HG02973 (cell line): ENCODE data around the gene SMARCD2.
A peak's percentile ranks its signal among the peaks of the same experiment; 100 is the strongest.
"Not testable (repeated sequence)": the region's sequence is repeated elsewhere in the genome, so short reads cannot be mapped to it uniquely, and the experiment has no call there.

Source experiments
- ATAC-seq: cut with Tn5 transposase; IDR thresholded peaks from one replicate; pipeline ENCODE4 v1.9.1; 2021; ENCODE audit warnings: moderate library complexity; ENCODE audit not compliant: unreplicated experiment

SMARCD2 gene

GRCh38 chr17:63842540-63843386 lies at the start of gene SMARCD2:
TSS of gene SMARCD2 (minus strand) at chr17:63842685. CDS start at chr17:63842674, 11 bp downstream.
- peak; percentile 72 for ATAC-seq

DNA sequence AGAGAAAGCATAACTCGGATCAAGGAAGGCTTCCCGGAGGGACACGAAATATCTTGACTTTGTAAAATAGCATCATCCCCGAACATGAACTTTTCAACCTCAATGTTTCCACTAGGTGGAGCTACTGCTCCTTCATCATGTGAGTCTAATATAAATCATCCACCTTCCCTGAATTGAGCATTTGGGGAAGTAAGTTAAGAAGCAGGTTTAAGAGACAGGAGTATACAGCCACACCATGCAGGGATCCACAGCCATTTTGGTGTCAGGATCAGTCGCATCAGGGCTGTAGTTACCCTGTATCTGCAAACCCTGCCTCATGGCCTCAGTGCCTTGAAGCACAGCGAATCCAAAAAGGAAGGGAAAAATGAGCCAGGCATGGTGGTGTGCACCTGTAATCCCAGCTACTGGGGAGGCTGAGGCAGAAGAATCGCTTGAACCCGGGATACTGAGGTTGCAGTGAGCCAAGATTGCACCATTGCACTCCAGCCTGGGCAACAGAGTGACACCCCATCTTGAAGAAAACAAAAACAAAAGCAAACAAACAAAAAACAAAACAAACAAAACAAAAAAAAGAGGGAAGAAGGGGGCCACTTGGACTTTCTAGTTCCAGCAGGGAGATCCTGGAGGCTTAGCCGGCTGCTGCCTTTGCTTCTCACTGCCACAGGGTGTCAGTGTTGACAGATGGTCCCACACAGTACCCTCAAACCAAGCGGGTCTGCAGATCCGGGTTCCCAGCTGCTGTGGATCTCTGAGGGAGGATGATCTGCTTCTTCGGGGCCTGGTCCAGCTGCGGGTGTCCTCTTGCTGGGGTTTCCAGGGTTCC lies 46.8 kb upstream of the SMARCD2 start:
- ATAC-seq, result not testable (repeated sequence)

DNA sequence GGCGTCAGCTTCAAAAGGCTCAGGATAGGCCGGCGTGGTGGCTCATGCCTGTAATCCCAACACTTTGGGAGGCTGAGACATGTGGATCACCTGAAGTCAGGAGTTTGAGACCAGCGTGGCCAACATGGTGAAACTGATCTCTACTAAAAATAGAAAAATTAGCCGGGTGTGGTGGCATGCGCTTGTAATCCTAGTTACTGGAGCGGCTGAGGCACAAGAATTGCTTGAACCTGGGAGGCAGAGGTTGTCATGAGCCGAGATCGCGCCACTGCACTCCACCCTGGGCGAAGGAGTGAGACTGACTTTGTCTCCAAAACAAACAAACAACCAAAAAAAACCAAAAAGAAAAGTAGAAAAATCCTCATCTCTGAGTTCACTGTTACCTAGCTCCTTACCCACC lies 42.6 kb upstream of the SMARCD2 start:
- ATAC-seq, result not testable (repeated sequence)

- ATAC-seq, result not testable (repeated sequence)
Measured at GRCh38 chr17:63882626-63883126, 40.2 kb upstream of the SMARCD2 start.

DNA sequence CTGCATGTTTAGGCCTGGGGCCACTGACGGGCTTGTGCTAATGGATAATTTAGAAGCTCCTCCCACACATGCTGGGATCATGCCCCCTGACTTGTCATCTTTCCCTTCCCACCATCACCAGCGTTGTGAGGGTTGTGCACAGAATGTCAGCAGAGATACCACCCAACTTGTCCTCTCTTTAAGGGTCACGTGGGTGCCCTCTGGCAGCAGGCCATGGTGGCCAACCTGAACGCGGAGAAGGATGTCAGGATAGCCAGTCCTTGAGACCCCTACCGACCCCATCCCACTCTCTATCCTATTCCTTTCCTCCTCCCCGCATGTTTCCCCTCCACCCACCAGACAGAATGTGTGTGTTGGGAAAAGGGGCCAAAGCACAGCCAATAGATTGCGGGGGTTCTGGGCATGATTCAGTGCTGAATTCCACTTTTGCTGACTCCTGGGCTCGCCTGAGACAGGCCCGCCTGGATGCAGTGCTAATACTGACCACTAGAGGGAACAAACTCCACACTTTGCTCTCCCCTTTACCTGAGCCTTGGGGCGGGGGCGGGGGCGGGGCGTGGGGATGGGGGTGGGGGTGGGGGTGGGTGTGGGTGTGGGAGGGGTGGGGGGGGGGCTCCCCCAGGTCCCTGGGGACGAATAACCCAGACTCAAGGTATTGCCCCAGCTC lies 39.6 kb upstream of the SMARCD2 start, which contains the start of gene GH2:
Gene GH2, minus strand, starts transcription at position 10 of the 667 bp plus-strand sequence. CDS start 143 bp downstream, outside the sequence.
- ATAC-seq, result no peak

DNA sequence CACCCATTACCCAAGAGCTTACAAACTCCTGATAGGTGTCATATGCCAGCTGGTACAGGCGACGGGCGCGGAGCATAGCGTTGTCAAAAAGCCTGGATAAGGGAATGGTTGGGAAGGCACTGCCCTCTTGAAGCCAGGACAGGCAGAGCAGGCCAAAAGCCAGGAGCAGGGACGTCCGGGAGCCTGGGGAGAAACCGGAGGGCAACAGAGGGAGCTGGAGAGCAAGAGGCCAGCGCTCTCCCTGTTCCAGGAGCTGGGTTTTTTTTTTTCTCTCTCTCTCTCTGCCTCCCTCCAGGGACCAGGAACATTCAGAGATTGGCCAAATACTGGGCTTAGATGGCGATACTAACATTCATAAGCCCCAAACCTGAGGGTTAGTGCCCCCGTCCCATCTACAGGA lies 38.9 kb upstream of the SMARCD2 start:
- ATAC-seq, result not testable (repeated sequence)

- ATAC-seq, result no peak
Measured at GRCh38 chr17:63880706-63881105, 38.2 kb upstream of the SMARCD2 start.

DNA sequence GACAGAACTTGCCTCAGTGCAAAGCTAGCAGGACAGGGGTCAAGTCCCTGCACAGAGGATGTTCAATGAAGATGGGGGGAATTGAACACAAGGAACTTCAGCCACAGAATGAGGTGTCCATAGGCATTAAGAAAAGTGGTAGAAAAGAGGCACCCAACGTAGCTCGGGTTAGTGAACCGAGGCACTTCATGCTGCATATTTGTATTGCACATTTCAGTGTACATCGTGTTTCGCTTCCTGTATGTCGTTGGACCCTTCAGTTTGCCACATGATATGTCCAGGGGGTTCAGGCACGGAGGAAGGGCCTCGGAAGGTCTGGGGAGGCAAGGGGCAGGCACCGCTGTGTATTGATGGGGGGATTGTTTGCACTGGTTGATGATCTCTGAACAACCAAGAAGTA lies 35.9 kb upstream of the SMARCD2 start:
- ATAC-seq, result not testable (repeated sequence)

DNA sequence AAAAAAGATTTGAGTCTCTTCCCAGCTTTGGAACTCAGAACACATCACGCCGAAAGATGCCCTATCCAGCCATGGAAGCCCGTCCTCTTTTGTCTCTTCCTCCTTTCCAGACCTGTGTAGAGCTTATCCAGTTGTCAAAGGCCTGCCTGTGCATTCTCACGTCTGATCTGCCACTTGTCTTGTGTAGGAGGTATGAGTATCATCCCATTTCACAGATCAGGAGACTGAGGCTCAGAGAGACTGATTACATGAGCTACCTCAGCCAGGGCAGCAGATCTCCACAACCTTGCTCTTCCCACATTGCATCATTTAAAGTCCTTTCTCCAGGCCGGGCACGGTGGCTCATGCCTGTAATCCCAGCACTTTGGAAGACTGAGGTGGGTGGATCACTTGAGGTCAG lies 32.2 kb upstream of the SMARCD2 start:
- not testable (repeated sequence) for ATAC-seq

DNA sequence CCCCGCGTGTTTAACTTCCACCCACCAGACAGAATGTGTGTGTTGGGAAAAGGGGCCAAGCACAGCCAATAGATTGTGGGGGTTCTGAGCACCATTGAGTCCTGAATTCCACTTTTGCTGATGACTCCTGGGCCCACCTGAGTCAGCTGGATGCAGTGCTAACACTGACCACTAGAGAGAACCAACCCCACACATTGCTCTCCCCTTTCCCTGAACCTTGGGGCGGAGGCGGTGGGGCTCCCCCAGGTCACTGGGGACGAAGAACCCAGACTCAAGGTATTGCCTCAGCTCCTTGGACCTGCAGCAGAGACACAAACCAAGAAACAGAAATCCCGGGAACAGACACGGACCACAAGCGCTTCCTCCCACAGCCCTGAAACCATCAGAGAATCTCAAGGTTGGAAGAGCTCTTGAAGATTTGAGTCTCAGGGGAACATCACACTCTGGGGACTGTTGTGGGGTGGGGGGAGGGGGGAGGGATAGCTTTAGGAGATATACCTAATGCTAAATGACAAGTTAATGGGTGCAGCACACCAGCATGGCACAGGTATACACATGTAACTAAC lies 31.7 kb upstream of the SMARCD2 start:
- not testable (repeated sequence) for ATAC-seq

DNA sequence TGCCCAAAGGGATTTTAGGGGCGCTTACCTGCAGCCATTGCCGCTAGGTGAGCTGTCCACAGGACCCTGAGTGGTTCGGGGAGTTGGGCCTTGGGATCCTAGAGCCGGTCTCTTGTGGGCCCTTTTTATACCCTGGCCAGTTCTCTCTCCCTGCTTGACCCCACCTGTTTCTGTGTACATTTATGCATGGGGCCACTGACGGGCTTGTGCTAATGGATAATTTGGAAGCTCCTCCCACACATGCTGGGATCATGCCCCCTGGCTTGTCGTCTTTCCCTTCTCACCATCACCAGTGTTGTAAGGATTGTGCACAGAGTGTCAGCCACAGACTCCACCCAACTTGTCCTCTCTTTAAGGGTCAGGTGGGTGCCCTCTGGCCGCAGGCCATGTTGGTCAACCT lies 31.1 kb upstream of the SMARCD2 start, which contains the start of gene CSH2:
Gene CSH2, minus strand, starts transcription at position 101 of the 400 bp plus-strand sequence. Its CDS starts 63 bp downstream, at position 38.
- not testable (repeated sequence) for ATAC-seq

DNA sequence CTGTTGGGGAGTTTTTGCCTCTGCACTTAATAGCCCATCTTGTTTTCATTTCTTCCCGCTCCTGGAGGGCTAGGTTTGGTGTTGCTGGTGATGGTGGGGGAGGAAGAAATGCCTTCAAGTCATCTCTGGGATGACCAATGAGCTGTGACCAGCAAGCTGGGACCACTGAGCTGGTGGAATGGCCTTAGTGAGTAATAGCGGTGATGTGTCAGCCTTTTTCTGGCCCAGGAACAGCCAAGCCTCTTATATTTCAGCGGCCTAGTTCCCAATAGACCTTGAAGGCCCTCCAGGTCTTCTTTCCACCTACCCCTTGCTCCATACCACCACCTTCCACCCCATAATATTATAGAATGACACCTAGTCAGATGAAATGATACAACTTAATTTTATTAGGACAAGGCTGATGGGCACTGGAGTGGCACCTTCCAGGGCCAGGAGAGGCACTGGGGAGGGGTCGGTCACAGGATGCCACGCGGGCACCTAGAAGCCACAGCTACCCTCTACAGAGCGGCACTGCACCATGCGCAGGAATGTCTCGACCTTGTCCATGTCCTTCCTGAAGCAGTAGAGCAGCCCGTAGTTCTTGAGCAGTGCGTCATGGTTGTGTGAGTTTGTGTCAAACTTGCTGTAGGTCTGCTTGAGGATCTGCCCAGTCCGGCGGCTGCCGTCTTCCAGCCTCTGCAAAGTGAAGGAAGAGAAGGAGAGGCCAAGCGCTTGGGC lies 29.3 kb upstream of the SMARCD2 start:
- ATAC-seq, result not testable (repeated sequence)

DNA sequence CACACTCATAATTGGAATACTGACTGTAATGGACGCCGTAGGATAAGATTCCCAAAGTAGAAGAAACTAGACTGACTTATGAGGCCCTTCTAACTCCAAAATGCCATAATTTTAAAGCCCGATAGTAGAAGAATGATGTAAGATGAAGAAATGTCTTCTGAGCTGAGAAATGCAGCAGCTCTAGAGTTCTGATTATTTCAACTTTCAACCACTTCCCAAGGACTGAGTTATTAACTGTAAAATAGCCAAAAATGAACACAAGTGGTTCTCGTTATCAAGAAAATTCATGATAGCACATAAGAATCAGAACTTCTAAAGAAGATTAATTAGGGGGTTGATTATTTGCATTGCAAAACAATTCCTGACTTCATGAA lies 27.8 kb upstream of the SMARCD2 start:
- not testable (repeated sequence) for ATAC-seq

GRCh38 chr17:63869491-63870291 lies 27.2 kb upstream of the SMARCD2 start:
- not testable (repeated sequence) for ATAC-seq

GRCh38 chr17:63866625-63867024 lies 24.1 kb upstream of the SMARCD2 start:
- ATAC-seq, result not testable (repeated sequence)

- no peak for ATAC-seq
Measured at GRCh38 chr17:63859257-63859656, 16.8 kb upstream of the SMARCD2 start.

- ATAC-seq, result not testable (repeated sequence)
Measured at GRCh38 chr17:63856425-63856824, 13.9 kb upstream of the SMARCD2 start.

GRCh38 chr17:63855185-63855584 lies 12.7 kb upstream of the SMARCD2 start:
- ATAC-seq, result no peak

- ATAC-seq, result no peak
Measured at GRCh38 chr17:63854709-63855108, 12.2 kb upstream of the SMARCD2 start.
